NB4 (cell line): Measurements from ENCODE around the gene TMEM185B.

Source experiments
- POLR2A ChIP-seq: IDR thresholded peaks from 2 replicates; pipeline ENCODE4 v1.6.1; 2011; ENCODE audit warnings: mild to moderate bottlenecking; ENCODE audit not compliant: insufficient read length; ENCODE audit errors: extremely low read depth
- TF ChIP-seq, protein P1 (sequence below): IDR thresholded peaks from one replicate; pipeline ENCODE4 v1.5.1; 2012; ENCODE audit warnings: low read depth, low read length

DNA sequence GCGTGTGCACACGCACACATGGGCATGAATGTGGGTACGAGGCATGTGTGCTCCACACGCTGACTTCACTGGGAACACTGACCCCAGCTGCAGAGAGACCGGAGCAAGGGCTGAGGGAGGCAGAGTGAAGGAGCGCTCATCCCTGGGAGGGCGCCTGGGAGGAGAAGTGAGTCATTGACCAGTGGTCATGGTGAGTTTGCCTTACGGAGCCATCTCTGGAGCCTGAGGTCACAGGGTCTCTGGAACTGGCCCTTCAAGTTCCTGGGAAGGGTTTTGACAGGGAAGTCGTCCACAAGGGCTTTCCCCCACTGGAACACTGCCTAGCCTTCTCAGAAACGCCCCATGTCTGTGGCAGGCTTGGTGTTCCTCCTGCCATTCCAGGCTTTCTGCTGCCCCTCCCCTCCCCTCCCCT lies 14.3 kb upstream of the TMEM185B start:
- TF ChIP-seq, protein P1, sequence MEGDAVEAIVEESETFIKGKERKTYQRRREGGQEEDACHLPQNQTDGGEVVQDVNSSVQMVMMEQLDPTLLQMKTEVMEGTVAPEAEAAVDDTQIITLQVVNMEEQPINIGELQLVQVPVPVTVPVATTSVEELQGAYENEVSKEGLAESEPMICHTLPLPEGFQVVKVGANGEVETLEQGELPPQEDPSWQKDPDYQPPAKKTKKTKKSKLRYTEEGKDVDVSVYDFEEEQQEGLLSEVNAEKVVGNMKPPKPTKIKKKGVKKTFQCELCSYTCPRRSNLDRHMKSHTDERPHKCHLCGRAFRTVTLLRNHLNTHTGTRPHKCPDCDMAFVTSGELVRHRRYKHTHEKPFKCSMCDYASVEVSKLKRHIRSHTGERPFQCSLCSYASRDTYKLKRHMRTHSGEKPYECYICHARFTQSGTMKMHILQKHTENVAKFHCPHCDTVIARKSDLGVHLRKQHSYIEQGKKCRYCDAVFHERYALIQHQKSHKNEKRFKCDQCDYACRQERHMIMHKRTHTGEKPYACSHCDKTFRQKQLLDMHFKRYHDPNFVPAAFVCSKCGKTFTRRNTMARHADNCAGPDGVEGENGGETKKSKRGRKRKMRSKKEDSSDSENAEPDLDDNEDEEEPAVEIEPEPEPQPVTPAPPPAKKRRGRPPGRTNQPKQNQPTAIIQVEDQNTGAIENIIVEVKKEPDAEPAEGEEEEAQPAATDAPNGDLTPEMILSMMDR, result no peak
- TF ChIP-seq POLR2A, result no peak
